ENCODE data around the gene CRIP2. TPM values are rescaled to one million over a fixed set of nuclear protein-coding genes. Genes with fewer than 3 reads are reported as not detected.
A peak's percentile ranks its signal among the peaks of the same experiment; 100 is the strongest.

Gene CRIP2
- total RNA-seq, 1 donor from 2014 or later: 0.37 TPM

DNA sequence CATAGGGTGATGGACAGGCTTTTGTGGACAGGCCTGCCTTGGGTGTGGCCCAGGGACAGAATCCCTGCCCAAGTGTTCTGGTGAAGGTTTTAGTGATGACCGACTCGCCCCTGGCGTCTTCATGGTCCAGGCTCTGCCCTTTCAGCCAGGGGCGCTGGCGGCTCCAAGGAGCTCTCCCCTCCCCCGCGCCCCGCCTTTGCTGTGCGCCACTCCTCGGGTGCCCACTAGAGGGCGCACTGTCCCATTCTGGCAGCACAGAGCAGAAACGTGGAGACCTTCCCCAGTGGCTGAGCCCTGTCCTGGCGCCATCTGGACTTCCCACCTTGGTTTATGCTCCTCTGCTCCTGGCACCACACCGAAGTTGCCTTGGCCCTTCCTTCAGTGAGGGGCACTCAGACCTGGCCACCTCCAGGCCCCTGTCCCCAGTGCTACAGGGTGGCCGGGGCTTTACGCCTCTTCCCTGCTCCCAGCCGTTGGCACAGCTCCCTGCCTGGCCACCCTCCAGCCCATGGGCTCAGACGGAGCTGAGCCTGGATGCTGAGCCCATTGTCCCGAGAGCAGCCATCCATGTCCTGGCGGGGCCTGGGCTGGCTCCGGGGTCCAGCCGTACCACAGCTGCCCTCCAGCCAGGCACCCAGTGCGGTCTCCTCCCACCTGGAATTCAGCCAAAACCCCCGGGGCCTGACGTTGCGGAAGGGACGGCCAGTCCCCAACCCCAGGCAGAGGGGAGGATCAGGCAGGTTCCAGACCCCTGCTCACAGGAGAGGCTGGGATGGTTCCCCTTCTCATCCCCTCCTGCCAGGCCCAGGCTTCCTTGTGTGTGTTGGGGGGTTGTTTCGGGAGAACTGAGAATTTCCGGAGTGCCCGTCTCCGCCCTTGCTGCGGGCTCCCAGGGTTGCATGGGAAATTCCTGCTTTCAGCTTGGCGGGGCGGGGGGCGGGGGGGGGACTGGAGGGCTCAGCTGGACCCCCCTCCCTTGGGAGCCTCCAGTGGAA, 6.5 kb downstream of the CRIP2 start:
- Mint-ChIP-seq H3K36me3 (ENCODE audit: low read depth) (peaks cover 5% of the 10 kb centered on the region), H3K4me1 (peaks cover 37% of the 10 kb centered on the region), H3K4me3 (peak overlapping the region; percentile 78), H3K9me3 (peaks cover 4% of the 10 kb centered on the region), H3K27me3 (peaks cover 22% of the 10 kb centered on the region), H3K27ac (peak overlapping the region; percentile 99)
- intact Hi-C loops (cut with micrococcal nuclease): loop anchor here (2.0 kb wide), 1 partner anchor 110 kb away; no protein-coding TSS in a partner anchor
- DNase-seq: peak; percentile 97

- peaks cover 18% of the 10 kb centered on the region for H3K27me3 Mint-ChIP-seq
- H3K4me1 Mint-ChIP-seq: peaks cover 37% of the 10 kb centered on the region
- H3K36me3 Mint-ChIP-seq (ENCODE audit: low read depth): peaks cover 5% of the 10 kb centered on the region
These were observed 7.4 kb downstream of the CRIP2 start for GRCh38 chr14:105481886-105482457.

DNA sequence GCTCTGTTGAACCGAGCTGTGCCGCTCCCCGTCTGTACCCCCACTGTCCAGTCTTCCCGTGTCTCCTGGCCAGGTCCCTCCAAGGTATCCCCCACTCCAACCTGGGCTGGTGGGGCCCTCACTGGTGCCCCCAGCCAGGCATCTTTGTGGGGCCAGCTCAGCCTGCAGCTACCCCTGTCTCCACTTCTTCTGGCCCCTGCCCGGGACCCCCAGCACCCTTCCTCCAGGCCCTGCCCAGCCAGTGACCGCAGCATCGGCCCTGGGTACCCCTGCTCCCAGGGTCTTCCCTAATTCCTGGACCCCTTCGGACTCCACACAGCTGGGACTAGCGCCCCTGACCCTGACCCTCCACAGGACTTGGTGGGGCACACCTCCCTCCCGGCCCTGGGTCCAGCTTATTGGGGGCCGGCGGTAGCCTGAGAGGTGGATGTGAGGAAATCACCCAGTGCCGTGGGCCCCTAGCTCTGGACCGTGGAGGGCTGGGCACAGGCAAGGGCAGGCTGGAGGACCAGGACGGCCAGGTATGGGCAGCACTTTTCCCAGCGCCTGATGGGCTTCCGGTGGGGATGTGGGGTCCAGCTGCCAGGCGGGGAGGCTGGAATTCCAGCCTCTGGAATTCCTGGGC, 8.0 kb downstream of the CRIP2 start:
- Mint-ChIP-seq H3K4me3 (peak overlapping the region; percentile 80), H3K4me1 (peaks cover 32% of the 10 kb centered on the region), H3K9me3 (no peaks in the 10 kb centered on the region)

More at GRCh38 chr14:105481886-105482457, 7.4 kb downstream of the CRIP2 start:
- peak; percentile 98 for DNase-seq
- peak overlapping the region; percentile 80 for H3K4me3 Mint-ChIP-seq
- H3K9me3 Mint-ChIP-seq: peaks cover 4% of the 10 kb centered on the region
- peak overlapping the region; percentile 99 for H3K27ac Mint-ChIP-seq
- intact Hi-C loops (cut with micrococcal nuclease): loop anchor here (1.0 to 2.0 kb wide), 3 partner anchors 8 to 111 kb away; no protein-coding TSS in a partner anchor

GRCh38 chr14:105483300-105484068, 8.9 kb downstream of the CRIP2 start:
- Mint-ChIP-seq H3K27me3 (peaks cover 11% of the 10 kb centered on the region), H3K4me1 (peaks cover 36% of the 10 kb centered on the region), H3K4me3 (no peak overlapping the region), H3K27ac (peak overlapping the region; percentile 99), H3K36me3 (ENCODE audit: low read depth) (peaks cover 3% of the 10 kb centered on the region), H3K9me3 (no peaks in the 10 kb centered on the region)
- no peak for DNase-seq
- intact Hi-C loops (cut with micrococcal nuclease): loop anchor here (2.0 kb wide), 1 partner anchor 73 kb away; no protein-coding TSS in a partner anchor

More for the DNA sequence above, 8.0 kb downstream of the CRIP2 start:
- Mint-ChIP-seq H3K27me3 (peaks cover 12% of the 10 kb centered on the region), H3K27ac (peak overlapping the region; percentile 99), H3K36me3 (ENCODE audit: low read depth) (peaks cover 3% of the 10 kb centered on the region)
- DNase-seq: no peak
- intact Hi-C loops (cut with micrococcal nuclease): loop anchor here (1.0 to 2.0 kb wide), 2 partner anchors 8 to 72 kb away; no protein-coding TSS in a partner anchor

- Mint-ChIP-seq H3K4me1 (peaks cover 40% of the 10 kb centered on the region), H3K27me3 (peaks cover 11% of the 10 kb centered on the region), H3K4me3 (peak overlapping the region; percentile 0), H3K9me3 (no peaks in the 10 kb centered on the region), H3K36me3 (ENCODE audit: low read depth) (peaks cover 3% of the 10 kb centered on the region), H3K27ac (peak overlapping the region; percentile 76)
- intact Hi-C loops (cut with micrococcal nuclease): no loop called here
- peak; percentile 88 for DNase-seq
These were observed 9.7 kb downstream of the CRIP2 start for GRCh38 chr14:105484069-105484996.

GRCh38 chr14:105484997-105485393, 10.4 kb downstream of the CRIP2 start:
- no peaks in the 10 kb centered on the region for H3K9me3 Mint-ChIP-seq
- peaks cover 7% of the 10 kb centered on the region for H3K27me3 Mint-ChIP-seq
- intact Hi-C loops (cut with micrococcal nuclease): no loop called here
- DNase-seq: no peak
- H3K4me3 Mint-ChIP-seq: no peak overlapping the region
- H3K27ac Mint-ChIP-seq: peak overlapping the region; percentile 76
- peaks cover 43% of the 10 kb centered on the region for H3K4me1 Mint-ChIP-seq
- H3K36me3 Mint-ChIP-seq (ENCODE audit: low read depth): no peaks in the 10 kb centered on the region

DNA sequence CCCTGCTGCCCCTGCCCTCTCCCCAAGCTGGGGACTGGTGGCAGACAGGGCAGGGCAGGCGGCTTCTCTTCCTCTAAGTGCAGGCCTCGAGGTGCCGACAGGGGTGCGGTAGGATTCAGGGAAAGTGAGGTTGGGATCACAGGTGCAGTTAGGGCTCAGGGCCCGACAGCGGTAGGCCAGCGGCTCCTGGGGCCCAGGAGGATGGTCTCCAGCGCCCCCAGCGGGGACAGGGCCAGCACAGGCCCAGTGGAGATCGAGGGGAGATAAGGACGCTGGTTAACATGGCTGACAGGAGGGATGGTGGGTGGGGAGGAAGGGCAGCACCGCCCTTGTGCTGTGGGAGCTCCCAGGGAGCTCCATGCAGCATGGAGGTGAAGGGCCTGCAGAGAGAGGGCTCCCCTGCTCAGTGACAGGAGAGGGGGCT, 11.1 kb downstream of the CRIP2 start:
- Mint-ChIP-seq H3K4me3 (no peak overlapping the region), H3K27ac (peak overlapping the region; percentile 76), H3K4me1 (peaks cover 42% of the 10 kb centered on the region), H3K36me3 (ENCODE audit: low read depth) (peaks cover under 1% of the 10 kb centered on the region), H3K9me3 (no peaks in the 10 kb centered on the region), H3K27me3 (peaks cover 3% of the 10 kb centered on the region)
- peak; percentile 82 for DNase-seq
- intact Hi-C loops (cut with micrococcal nuclease): no loop called here

- peaks cover 3% of the 10 kb centered on the region for H3K36me3 Mint-ChIP-seq (ENCODE audit: low read depth)
- H3K27me3 Mint-ChIP-seq: peaks cover 2% of the 10 kb centered on the region
- no peak for DNase-seq
- H3K4me1 Mint-ChIP-seq: peaks cover 36% of the 10 kb centered on the region
- H3K4me3 Mint-ChIP-seq: peak within 1 kb of the TSS; percentile 89
- intact Hi-C loops (cut with micrococcal nuclease): no loop called here
- H3K27ac Mint-ChIP-seq: peak within 1 kb of the TSS; percentile 87
- H3K9me3 Mint-ChIP-seq: no peaks in the 10 kb centered on the region
These were observed 11.7 kb downstream of the CRIP2 start, which contains the start of gene CRIP1 for GRCh38 chr14:105486163-105486973. Gene CRIP1 (plus strand): TSS chr14:105486886. CDS start chr14:105487260, 374 bp downstream.

- no peaks in the 10 kb centered on the region for H3K9me3 Mint-ChIP-seq
- no peak overlapping the region for H3K27ac Mint-ChIP-seq
These were observed 12.4 kb downstream of the CRIP2 start for GRCh38 chr14:105486974-105487448.

GRCh38 chr14:105487449-105487985, 12.9 kb downstream of the CRIP2 start:
- Mint-ChIP-seq H3K27me3 (peaks cover 2% of the 10 kb centered on the region), H3K27ac (peak overlapping the region; percentile 87), H3K4me3 (peak overlapping the region; percentile 89), H3K4me1 (peaks cover 29% of the 10 kb centered on the region), H3K36me3 (ENCODE audit: low read depth) (peaks cover 3% of the 10 kb centered on the region), H3K9me3 (no peaks in the 10 kb centered on the region)
- DNase-seq: peak; percentile 94
- intact Hi-C loops (cut with micrococcal nuclease): no loop called here

More at GRCh38 chr14:105486974-105487448, 12.4 kb downstream of the CRIP2 start:
- intact Hi-C loops (cut with micrococcal nuclease): no loop called here
- peak overlapping the region; percentile 89 for H3K4me3 Mint-ChIP-seq
- peaks cover 34% of the 10 kb centered on the region for H3K4me1 Mint-ChIP-seq
- peaks cover 2% of the 10 kb centered on the region for H3K27me3 Mint-ChIP-seq
- peak; percentile 88 for DNase-seq
- peaks cover 3% of the 10 kb centered on the region for H3K36me3 Mint-ChIP-seq (ENCODE audit: low read depth)

All from activated CD4-positive, alpha-beta T cell treated with anti-CD3 and anti-CD28 coated beads, Interleukin-2, amount 10 ng/mL, durations not matched to agents 24 days and 14 days (primary cell).